Measurements from ENCODE around the gene EPAS1. TPM values are rescaled to one million over a fixed set of nuclear protein-coding genes. Genes with fewer than 3 reads are reported as not detected.

The EPAS1 gene
- total and polyA plus RNA-seq, 2 of the 8 experiments (the other 6 are each of a cell fraction or from before 2014, with no cell fraction given) = 2.0 to 4.9 TPM

DNA sequence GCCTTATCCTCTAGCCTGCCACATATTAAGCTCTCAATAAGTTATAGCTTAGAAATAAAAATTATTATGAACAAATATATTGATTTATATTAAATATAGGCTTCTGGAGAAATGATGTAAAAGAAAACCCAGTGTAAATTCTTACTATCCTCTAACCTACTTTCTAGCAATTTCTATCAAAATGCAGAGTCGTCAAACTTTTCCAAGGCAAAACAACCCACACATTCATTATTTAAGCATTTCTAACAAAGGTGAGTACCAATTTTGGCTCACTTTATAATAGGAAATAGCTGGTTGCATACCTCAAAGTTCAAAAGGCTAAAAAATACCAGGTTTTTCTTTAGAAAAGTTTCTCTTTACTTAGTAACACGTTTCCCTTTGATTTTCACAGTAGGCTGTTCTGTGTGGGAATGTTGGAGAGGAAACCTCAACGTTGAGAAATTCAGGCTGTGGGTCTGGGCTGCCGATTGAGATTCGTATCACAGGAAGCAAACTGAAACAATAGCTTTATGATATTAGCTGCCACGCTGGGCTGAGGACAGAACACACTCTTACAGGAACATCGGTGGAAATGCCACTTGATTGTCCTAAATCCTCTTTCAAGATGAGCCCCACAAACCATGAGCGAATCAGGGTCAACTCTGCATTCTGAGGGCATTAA lies 53.0 kb downstream of the EPAS1 start:
- Histone ChIP-seq H3K56ac (replicated peaks; ENCODE audit: insufficient read length, low read depth, low read length) (no peak overlapping the region), H4K20me1 (replicated peaks in 1 of 2; ENCODE audit: control insufficient read depth in 1 of 2, insufficient read depth in 2 of 2, low read length in 2 of 2) (no peaks in the 10 kb centered on the region), H3K4me2 (ENCODE audit: insufficient read depth in 1 of 2, low read depth in 2 of 2, low read length in 2 of 2) (no peak overlapping the region), H3K27ac (ENCODE audit: low read depth, low read length) (no peak overlapping the region), H4K8ac (ENCODE audit: extremely low read depth, insufficient read depth, low read length) (no peak overlapping the region), H3K4ac (replicated peaks; ENCODE audit: insufficient read length, low read depth, low read length) (no peak overlapping the region), H3K79me1 (ENCODE audit: low read depth, low read length) (no peaks in the 10 kb centered on the region), H3K27me3 (replicated peaks in 1 of 4; ENCODE audit: control insufficient read depth in 3 of 4, extremely low read depth in 1 of 4, insufficient read depth in 3 of 4, low read length in 3 of 4) (no peaks in the 10 kb centered on the region), H4K5ac (ENCODE audit: insufficient read length, low read depth, low read length) (no peak overlapping the region), H2BK20ac (ENCODE audit: low read length) (no peak overlapping the region), H2BK12ac (ENCODE audit: low read depth, low read length) (no peak overlapping the region), H2BK15ac (ENCODE audit: low read length) (no peak overlapping the region), H2BK120ac (replicated peaks; ENCODE audit: low read depth, low read length) (no peak overlapping the region), H3K14ac (ENCODE audit: insufficient read length) (no peak overlapping the region), H3K36me3 (ENCODE audit: control insufficient read depth in 2 of 4, insufficient read depth in 4 of 4, low read length in 3 of 4) (no peaks in the 10 kb centered on the region), H3K79me2 (ENCODE audit: control insufficient read depth in 1 of 2, insufficient read depth in 2 of 2, low read length in 2 of 2) (no peaks in the 10 kb centered on the region), H2BK5ac (ENCODE audit: low read depth, low read length) (no peak overlapping the region), H3K4me1 (replicated peaks in 1 of 4; ENCODE audit: control insufficient read depth in 3 of 4, insufficient read depth in 4 of 4, low read length in 3 of 4) (peaks cover 0 to 5% (median 1%) of the 10 kb centered on the region in 4 experiments; a peak in 2 of 7 replicates), H3K9me3 (ENCODE audit: insufficient read depth in 2 of 2, low read depth in 1 of 2, low read length in 1 of 2) (no peaks in the 10 kb centered on the region), H3K23ac (ENCODE audit: insufficient read length) (no peak overlapping the region), H3K4me3 (ENCODE audit: extremely low read depth in 1 of 4, insufficient read depth in 2 of 4, low read depth in 3 of 4, low read length in 4 of 4) (no peak overlapping the region), H3K9ac (replicated peaks in 1 of 4; ENCODE audit: extremely low read depth in 1 of 4, low read depth in 3 of 4, low read length in 3 of 4) (no peak overlapping the region; a peak in 1 of 7 replicates), H4K91ac (replicated peaks; ENCODE audit: insufficient read length, low read length) (no peak overlapping the region), H3K18ac (ENCODE audit: extremely low read depth, low read length) (no peak overlapping the region), H2AFZ (ENCODE audit: low read length) (no peak overlapping the region), H3K23me2 (ENCODE audit: low read depth, low read length) (no peaks in the 10 kb centered on the region), H2AK5ac (ENCODE audit: low read depth, low read length) (no peak overlapping the region)
- CTCF ChIA-PET (ENCODE audit: partially characterized antibody) = interaction anchor here (1.4 to 1.7 kb wide), 3 partner anchors 14 to 23 kb away, joined by 3 read pairs; no protein-coding TSS in a partner anchor
- no peak for DNase-seq (ENCODE audit: low read depth in 1 of 2, low spot score in 2 of 2)
- 91% methylated on average over 8 of the region's 8 CpGs; no CpG with 5 or more reads in 1 of the 2 experiments for WGBS, 2 experiments (ENCODE audit: extremely low coverage in 1 of 2, insufficient coverage in 1 of 2, insufficient read length in 1 of 2, insufficient replicate concordance in 2 of 2, low coverage in 1 of 2, low lambda C conversion rate in 2 of 2, missing lambda C conversion rate in 1 of 2)
- TF ChIP-seq SAP30 (IDR thresholded peaks at IDR 0.05; ENCODE audit: insufficient read depth, insufficient replicate concordance, low read length) (no peak), TEAD4 (IDR thresholded peaks at IDR 0.05; ENCODE audit: low read depth, low read length) (no peak), CHD1 (IDR thresholded peaks at IDR 0.05; ENCODE audit: low read depth, low read length) (no peak), SP1 (IDR thresholded peaks at IDR 0.05; ENCODE audit: low read depth, low read length) (no peak), SP2 (IDR thresholded peaks at IDR 0.05; ENCODE audit: low read length) (no peak), ZNF274 (IDR thresholded peaks at IDR 0.05; ENCODE audit: borderline replicate concordance, extremely low read depth, low read length) (no peak), RBBP5 (IDR thresholded peaks at IDR 0.05; ENCODE audit: borderline replicate concordance, low read depth, low read length) (no peak), SRF (IDR thresholded peaks at IDR 0.05; ENCODE audit: low read depth, low read length) (no peak), FOSL1 (IDR thresholded peaks at IDR 0.05; ENCODE audit: insufficient read depth, low read depth, low read length) (no peak), SUZ12 (IDR thresholded peaks at IDR 0.05; ENCODE audit: low read length) (no peak), KDM4A (IDR thresholded peaks at IDR 0.05; ENCODE audit: low read depth, low read length, severe bottlenecking) (no peak)
- FAIRE-seq = no peak
- POLR2A ChIA-PET (ENCODE audit: partially characterized antibody) = no interaction called here
